ENCODE measurements around the gene CDADC1. TPM values are rescaled to one million over a fixed set of nuclear protein-coding genes. Genes with fewer than 3 reads are reported as not detected.
A peak's percentile ranks its signal among the peaks of the same experiment; 100 is the strongest.

CDADC1 gene
- total RNA-seq, 2 experiments from 2014 or later: 8.6 to 9.0 TPM

- intact Hi-C loops (cut with micrococcal nuclease): no loop called here
Observed at GRCh38 chr13:49253310-49253709, 5.6 kb downstream of the CDADC1 start.

DNA sequence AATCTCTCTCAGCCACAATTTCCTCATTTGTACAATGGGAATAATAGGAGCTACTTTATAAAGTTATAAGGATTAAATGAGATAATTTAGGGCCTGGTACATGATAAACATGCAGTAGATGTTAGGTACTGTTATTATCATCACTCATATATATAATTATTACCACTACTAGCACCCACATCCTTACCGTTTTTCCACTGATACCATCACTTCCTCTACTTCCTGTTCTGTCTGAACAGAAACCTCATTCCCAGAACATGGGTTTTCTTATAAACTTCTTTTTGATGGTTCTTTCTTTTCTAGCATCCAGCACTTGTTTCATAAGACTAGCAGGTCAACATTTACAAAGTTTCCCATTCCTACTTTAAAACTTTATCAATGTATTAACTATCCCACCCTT lies 6.3 kb downstream of the CDADC1 start:
- no peak for ATAC-seq
- H3K4me3 Mint-ChIP-seq: no peak overlapping the region

More at GRCh38 chr13:49253310-49253709, 5.6 kb downstream of the CDADC1 start:
- ATAC-seq (no peak), DNase-seq (no peak)
- H3K27me3 Mint-ChIP-seq: no peaks in the 10 kb centered on the region
- no peak overlapping the region for H3K4me3 Mint-ChIP-seq
- POLR2A ChIA-PET: no interaction called here
- no peak overlapping the region for H3K27ac Mint-ChIP-seq
- CTCF ChIA-PET: interaction anchor here (1.0 to 3.2 kb wide), 3 partner anchors 13 to 38 kb away, joined by 3 to 12 read pairs (median 7); no protein-coding TSS in a partner anchor
- no peak for TF ChIP-seq CTCF (IDR thresholded peaks at IDR 0.05)
- peaks cover 40% of the 10 kb centered on the region for H3K36me3 Mint-ChIP-seq (ENCODE audit: low read depth)
- no peaks in the 10 kb centered on the region for H3K9me3 Mint-ChIP-seq
- H3K4me1 Mint-ChIP-seq (ENCODE audit: low read depth): peaks cover 54% of the 10 kb centered on the region

DNA sequence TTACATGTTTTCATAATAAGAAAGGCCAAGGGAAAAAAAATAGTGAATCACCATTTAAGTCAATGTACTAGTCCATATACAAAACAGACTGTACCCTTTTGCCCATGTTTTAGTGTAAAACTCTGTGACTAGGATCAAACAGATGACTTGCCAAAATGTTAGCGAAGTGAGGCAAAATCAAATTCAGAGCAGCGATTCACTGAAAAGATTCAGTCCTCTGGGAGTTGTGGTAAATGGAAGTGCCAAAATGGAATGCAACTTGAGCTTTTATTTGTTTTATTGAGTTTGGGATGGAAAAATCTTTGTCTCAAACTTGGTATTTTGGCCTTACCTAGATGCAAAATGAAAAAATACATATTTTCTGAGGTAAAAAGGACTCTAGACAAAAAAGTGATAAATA lies 9.1 kb downstream of the CDADC1 start:
- Mint-ChIP-seq H3K36me3 (ENCODE audit: low read depth) (peaks cover 49% of the 10 kb centered on the region), H3K4me1 (ENCODE audit: low read depth) (peaks cover 36% of the 10 kb centered on the region), H3K4me3 (no peak overlapping the region), H3K27ac (no peak overlapping the region), H3K9me3 (no peaks in the 10 kb centered on the region), H3K27me3 (no peaks in the 10 kb centered on the region)
- intact Hi-C loops (cut with micrococcal nuclease): no loop called here
- ATAC-seq: no peak
- ChIA-PET POLR2A (interaction anchor here (1.9 kb wide), 1 partner anchor 9 kb away, joined by 11 read pairs; the partner anchor contains the start of gene CDADC1), CTCF (interaction anchor here (1.5 kb wide), 1 partner anchor 8 kb away, joined by 6 read pairs; no protein-coding TSS in a partner anchor)
- no peak for TF ChIP-seq CTCF (IDR thresholded peaks at IDR 0.05)
- DNase-seq: no peak

More for the DNA sequence above, 6.3 kb downstream of the CDADC1 start:
- ChIA-PET POLR2A (no interaction called here), CTCF (interaction anchor here (3.2 kb wide), 1 partner anchor 26 kb away, joined by 12 read pairs; no protein-coding TSS in a partner anchor)
- DNase-seq: no peak
- no peak overlapping the region for H3K27ac Mint-ChIP-seq
- H3K9me3 Mint-ChIP-seq: no peaks in the 10 kb centered on the region
- no peaks in the 10 kb centered on the region for H3K27me3 Mint-ChIP-seq
- H3K36me3 Mint-ChIP-seq (ENCODE audit: low read depth): peaks cover 40% of the 10 kb centered on the region
- TF ChIP-seq CTCF (IDR thresholded peaks at IDR 0.05): no peak
- H3K4me1 Mint-ChIP-seq (ENCODE audit: low read depth): peaks cover 53% of the 10 kb centered on the region
- intact Hi-C loops (cut with micrococcal nuclease): no loop called here

- peaks cover 28% of the 10 kb centered on the region for H3K4me1 Mint-ChIP-seq (ENCODE audit: low read depth)
- peak; percentile 53 for ATAC-seq
- H3K4me3 Mint-ChIP-seq: peak overlapping the region; percentile 67
- ChIA-PET CTCF (interaction anchor here (1.0 to 2.0 kb wide), 4 partner anchors 10 to 159 kb away, joined by 3 to 6 read pairs (median 4); no protein-coding TSS in a partner anchor), POLR2A (interaction anchor here (0.6 to 1.9 kb wide), 2 partner anchors 10 to 91 kb away, joined by 3 to 11 read pairs; partner anchors contain the start of gene CDADC1)
- intact Hi-C loops (cut with micrococcal nuclease): no loop called here
- no peak for TF ChIP-seq CTCF (IDR thresholded peaks at IDR 0.05)
- peaks cover 48% of the 10 kb centered on the region for H3K36me3 Mint-ChIP-seq (ENCODE audit: low read depth)
- no peak for DNase-seq
- H3K27ac Mint-ChIP-seq: peak overlapping the region; percentile 31
- no peaks in the 10 kb centered on the region for H3K27me3 Mint-ChIP-seq
- no peaks in the 10 kb centered on the region for H3K9me3 Mint-ChIP-seq
Observed at GRCh38 chr13:49258089-49258796, 10.5 kb downstream of the CDADC1 start.

GRCh38 chr13:49259586-49259985 lies 11.9 kb downstream of the CDADC1 start:
- no peak for TF ChIP-seq CTCF (IDR thresholded peaks at IDR 0.05)
- POLR2A ChIA-PET: no interaction called here
- DNase-seq (no peak), ATAC-seq (no peak)
- no peak overlapping the region for H3K27ac Mint-ChIP-seq
- H3K27me3 Mint-ChIP-seq: no peaks in the 10 kb centered on the region
- H3K4me3 Mint-ChIP-seq: no peak overlapping the region
- peaks cover 42% of the 10 kb centered on the region for H3K36me3 Mint-ChIP-seq (ENCODE audit: low read depth)
- peaks cover 19% of the 10 kb centered on the region for H3K4me1 Mint-ChIP-seq (ENCODE audit: low read depth)
- CTCF ChIA-PET: no interaction called here
- no peaks in the 10 kb centered on the region for H3K9me3 Mint-ChIP-seq
- intact Hi-C loops (cut with micrococcal nuclease): no loop called here
